NCI-H510A (cell line): ENCODE measurements around the gene EML1.

Source experiments
- DNase-seq: peaks from one replicate; lab custom pipeline; 2025; lab: John Stamatoyannopoulos, UW

The EML1 gene

GRCh38 chr14:99793213-99794150 is at the start of gene EML1:
EML1 (plus strand) TSS chr14:99793413; CDS start chr14:99793477, 64 bp downstream.
- peak; percentile 78 for DNase-seq

GRCh38 chr14:99744199-99744872 is 48.9 kb upstream of the EML1 start:
- no peak for DNase-seq

- no peak for DNase-seq
Measured at GRCh38 chr14:99744873-99745224, 48.4 kb upstream of the EML1 start.

- no peak for DNase-seq
Measured at GRCh38 chr14:99745307-99745951, 47.8 kb upstream of the EML1 start.

- DNase-seq: no peak
Measured at GRCh38 chr14:99747167-99747566, 46.0 kb upstream of the EML1 start.

GRCh38 chr14:99747582-99748330 is 45.5 kb upstream of the EML1 start:
- DNase-seq: no peak

GRCh38 chr14:99748529-99748928 is 44.7 kb upstream of the EML1 start:
- DNase-seq: no peak

- DNase-seq: no peak
Measured at GRCh38 chr14:99749142-99749541, 44.1 kb upstream of the EML1 start.

GRCh38 chr14:99749763-99750715 is 43.2 kb upstream of the EML1 start:
- no peak for DNase-seq

- DNase-seq: no peak
Measured at GRCh38 chr14:99750746-99751450, 42.3 kb upstream of the EML1 start.

GRCh38 chr14:99751539-99752485 is 41.4 kb upstream of the EML1 start:
- DNase-seq: no peak

GRCh38 chr14:99752486-99753121 is 40.6 kb upstream of the EML1 start:
- DNase-seq: no peak

GRCh38 chr14:99753225-99754140 is 39.7 kb upstream of the EML1 start:
- DNase-seq: no peak

GRCh38 chr14:99754141-99755067 is 38.8 kb upstream of the EML1 start:
- DNase-seq: no peak

- no peak for DNase-seq
Measured at GRCh38 chr14:99755068-99755405, 38.2 kb upstream of the EML1 start.
